Superior temporal gyrus (tissue), 1 donor: ENCODE data around the gene SYNDIG1.

Experiments used
- DNase-seq: peaks from one replicate; pipeline ENCODE4 v3.0.0-alpha.2; 2016; ENCODE audit errors: extremely low spot score

Gene SYNDIG1

DNA sequence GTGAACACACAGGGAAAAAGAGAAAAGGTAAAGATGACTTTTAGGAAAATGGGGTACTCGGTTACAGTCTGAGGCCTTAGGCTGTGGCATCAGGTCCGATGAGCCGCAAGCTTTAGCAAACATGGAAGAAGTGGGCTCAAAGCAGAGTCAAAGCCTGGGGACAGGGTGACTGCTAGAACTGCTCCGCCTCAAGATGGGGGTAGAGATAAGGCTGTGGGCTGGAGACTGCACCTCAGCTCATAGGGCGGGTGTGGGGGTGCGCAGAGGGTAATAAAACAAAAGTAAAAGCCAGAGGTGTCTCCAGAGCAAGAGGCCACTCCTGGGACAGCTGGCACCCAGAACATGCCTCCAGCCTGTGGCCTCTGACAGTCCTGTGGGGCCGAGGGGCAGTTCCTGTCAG is 21.3 kb upstream of the SYNDIG1 start:
- no peak for DNase-seq

DNA sequence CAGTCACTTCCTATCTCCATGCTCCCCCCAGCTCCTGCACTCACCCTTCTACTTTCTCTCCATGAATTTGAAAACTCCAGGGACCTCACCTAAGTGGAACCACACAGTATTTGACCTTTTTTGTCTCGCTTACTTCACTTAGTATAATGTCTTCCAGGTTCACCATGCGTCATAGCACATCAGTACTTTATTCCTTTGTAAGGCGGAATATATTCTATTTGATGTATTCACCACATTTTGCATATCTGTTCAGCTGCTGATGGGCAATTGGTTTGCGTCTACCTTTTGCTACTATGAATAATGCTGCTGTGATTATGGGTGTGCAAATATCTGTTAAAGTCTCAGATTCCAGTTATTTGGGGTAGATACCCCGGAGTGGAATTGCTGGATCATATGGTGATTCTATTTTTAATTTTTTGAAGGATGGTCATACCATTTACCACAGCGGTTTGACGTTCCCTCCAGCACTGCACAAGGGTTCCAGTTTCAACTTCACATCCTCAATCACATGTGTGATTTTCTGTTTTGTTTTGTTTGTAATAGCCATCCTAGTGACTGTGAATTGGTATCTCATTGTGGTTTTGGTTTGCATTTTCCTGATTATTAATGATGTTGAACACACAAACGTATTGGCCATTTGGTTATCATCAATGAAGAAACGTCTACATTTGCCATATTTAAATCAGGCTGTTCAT is 20.3 kb upstream of the SYNDIG1 start:
- DNase-seq: no peak

GRCh38 chr20:24450177-24450576 is 19.3 kb upstream of the SYNDIG1 start:
- DNase-seq: no peak

DNA sequence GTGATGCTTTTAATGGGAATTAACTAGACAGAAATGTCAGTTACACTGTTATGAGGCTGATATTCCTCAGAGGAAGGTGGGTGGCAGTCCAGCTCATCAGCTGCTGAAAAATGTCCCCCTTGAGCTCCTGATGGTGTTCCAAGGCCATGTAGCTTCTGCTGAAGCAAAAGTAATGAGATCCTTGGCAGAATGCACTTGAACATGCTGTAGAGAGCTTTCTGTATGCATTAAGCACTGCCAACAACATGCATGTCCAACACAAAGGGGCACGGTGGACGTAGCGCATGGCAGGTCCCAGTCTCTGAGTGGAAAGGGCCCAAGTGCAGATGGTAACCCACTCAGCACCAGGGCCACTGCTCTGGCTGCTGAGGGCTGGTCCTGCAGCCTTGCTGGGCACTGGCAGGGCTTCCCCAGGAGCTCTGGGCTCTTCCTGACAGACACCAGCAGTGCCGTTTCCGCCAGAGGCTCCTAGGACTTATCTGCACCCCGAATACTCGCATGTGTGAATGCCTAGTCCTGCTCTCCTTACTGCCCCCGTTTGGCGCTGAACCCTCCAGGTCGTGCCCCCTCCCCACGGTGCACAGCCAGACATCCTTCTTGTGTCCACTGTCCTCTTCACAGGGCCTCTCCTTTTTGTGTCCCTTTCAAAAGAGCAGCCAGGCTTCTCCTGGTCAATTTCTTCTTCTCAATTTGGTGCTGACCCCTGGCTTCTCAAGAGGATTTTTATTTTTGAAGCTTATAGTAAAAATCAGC is 18.6 kb upstream of the SYNDIG1 start:
- no peak for DNase-seq

- DNase-seq: no peak
Observed at GRCh38 chr20:24451428-24451827, 18.0 kb upstream of the SYNDIG1 start.

GRCh38 chr20:24452016-24452415 is 17.4 kb upstream of the SYNDIG1 start:
- DNase-seq: no peak

GRCh38 chr20:24452498-24453127 is 16.8 kb upstream of the SYNDIG1 start:
- no peak for DNase-seq

DNA sequence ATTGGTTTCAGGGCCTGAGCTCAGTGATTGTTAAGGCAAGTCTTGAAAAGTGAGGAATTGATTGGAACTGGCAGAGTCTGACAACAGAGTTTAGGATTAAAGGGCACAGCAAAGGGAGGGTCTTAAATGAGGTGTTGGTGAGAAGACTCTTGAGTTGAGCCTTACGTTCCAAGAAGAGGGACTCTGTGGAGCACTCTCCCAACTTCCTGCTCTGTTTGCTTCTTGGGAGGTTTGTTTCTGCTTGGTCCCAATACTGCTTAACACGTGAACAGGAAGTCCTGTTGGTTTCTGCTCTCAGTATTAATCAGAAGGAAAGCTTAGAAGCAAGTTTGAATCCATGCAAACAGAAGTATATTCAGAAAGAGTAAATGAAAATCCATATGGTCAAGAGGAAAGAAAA is 15.6 kb upstream of the SYNDIG1 start:
- no peak for DNase-seq

GRCh38 chr20:24455081-24455480 is 14.3 kb upstream of the SYNDIG1 start:
- no peak for DNase-seq

GRCh38 chr20:24456398-24456781 is 13.0 kb upstream of the SYNDIG1 start:
- DNase-seq: no peak

- no peak for DNase-seq
Observed at GRCh38 chr20:24458436-24458835, 11.0 kb upstream of the SYNDIG1 start.

GRCh38 chr20:24459733-24460132 is 9.7 kb upstream of the SYNDIG1 start:
- DNase-seq: no peak

GRCh38 chr20:24460712-24461111 is 8.7 kb upstream of the SYNDIG1 start:
- DNase-seq: no peak

GRCh38 chr20:24461848-24462247 is 7.6 kb upstream of the SYNDIG1 start:
- no peak for DNase-seq

GRCh38 chr20:24462460-24463010 is 6.9 kb upstream of the SYNDIG1 start:
- DNase-seq: peak; percentile 89

GRCh38 chr20:24465159-24465558 is 4.3 kb upstream of the SYNDIG1 start:
- DNase-seq: peak; percentile 47

DNA sequence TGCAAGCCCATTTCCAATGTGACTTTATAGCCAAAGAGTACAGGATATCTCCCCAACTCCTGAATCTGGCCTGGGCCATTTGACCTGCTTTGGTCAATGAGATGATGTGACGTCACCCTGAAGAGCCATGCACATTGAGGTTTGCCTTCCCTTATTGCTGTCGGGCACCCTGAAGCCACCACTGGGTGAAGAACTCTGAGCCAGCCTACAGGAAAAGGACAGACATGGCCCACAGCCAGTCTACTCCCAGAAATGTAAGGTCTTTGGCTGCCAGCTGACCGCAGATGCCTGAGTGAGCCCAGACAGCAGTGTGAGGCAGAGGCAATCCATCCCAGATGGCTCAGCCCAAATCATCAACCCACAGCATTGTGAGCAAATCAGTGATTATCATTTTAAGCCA is 3.7 kb upstream of the SYNDIG1 start:
- peak; percentile 80 for DNase-seq

DNA sequence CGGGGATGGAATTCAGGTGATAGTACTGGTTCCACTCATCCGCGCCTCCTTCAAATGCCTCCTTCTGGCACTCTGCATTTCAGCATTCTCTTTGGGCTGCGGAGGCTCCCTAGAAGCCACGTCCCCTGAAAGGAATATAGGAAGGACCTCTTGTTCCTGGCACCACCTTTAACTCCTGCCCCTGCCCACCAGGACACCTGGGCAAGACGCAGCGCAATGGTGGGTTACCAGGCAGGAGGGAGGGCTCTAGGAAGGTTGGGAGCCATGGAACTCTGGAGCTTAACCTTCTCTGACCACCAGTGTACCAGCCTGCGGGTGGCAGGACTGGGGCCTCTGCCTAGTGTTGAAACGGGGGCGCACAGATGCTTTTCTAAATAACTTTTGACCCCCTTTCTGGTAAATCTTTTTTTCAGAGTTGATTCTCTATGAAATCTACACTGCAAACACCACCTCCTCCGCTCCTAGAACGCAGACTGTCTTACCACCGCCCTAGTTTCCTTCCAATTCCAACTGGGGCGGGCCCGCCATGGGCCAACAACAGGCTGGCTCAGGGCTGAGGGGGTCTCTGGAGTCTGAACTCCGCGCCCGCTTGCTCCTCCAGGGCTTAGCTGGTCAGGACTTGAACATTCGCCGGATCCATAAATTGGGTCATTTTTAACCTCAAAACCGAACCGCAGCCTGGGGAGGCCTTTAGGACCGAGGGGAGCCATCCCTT is 871 bp upstream of the SYNDIG1 start:
- peak; percentile 71 for DNase-seq

- peak; percentile 58 for DNase-seq
Observed at GRCh38 chr20:24469894-24470745, 691 bp downstream of the SYNDIG1 start.

DNA sequence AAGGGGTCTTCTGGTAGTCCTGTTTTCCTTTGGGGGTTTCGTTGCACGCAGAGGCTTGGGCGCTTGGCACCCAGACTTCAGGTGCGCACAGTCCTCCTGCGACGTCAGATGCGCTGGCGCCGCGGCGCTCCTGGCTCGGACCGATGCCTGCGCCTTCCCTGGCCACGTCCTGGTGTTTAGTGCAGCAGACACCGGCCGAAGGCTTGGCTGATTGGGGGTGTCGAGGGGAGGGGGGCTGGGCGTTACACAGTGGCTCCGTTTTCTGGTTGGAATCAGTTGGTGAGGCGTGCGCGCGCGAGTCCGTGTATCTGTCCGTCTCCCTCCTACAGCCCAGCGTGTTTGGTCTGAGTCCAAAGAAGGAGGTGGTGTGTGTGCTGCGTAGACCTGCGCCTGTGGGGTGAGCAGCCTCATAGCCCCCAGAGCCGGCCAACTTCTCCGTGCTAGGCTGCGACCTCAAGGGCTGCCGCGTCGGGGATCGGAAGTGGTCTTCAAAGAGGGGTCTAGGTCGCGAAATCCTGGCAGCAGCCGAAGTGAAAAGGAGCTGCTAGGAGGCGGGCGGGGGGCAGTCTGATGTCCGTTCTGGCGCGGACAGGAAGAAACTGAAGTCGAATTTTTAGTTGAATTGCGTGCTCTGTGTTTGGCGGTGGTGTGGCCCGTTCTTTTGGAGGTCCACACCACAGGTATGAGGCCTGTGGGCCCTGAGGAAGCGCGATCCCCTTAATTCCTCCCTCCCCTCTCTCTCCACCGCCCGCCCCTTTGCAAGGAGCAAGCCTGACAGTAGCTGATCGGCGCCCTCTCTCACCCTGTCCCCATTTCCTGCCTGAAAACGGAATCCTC is 1.5 kb downstream of the SYNDIG1 start:
- DNase-seq: peak; percentile 67
